Adrenal gland (tissue), 12 donors: Measurements from ENCODE around the gene CRELD2. TPM values are rescaled to one million over a fixed set of nuclear protein-coding genes. Genes with fewer than 3 reads are reported as not detected.

Experiments used
- DNase-seq, 7 donors: peaks; one replicate each; pipeline ENCODE4 v3.0.0-alpha.2; 2019 to 2020
- H3K27ac ChIP-seq, 5 donors: fragments of 200-600 bp; sonication (generic) in 4 of 5; 1 replicate in 3 of 5; 2 replicates in 2 of 5; pipeline versions ENCODE4 v1.5.1 to v1.8.0; 2016 to 2020; ENCODE audit warnings: mild to moderate bottlenecking in 1 of 5
- H3K27me3 ChIP-seq: fragments of 200-600 bp; 2 replicates; pipeline ENCODE4 v1.8.0; 2021
- H3K36me3 ChIP-seq, 2 donors: fragments of 200-600 bp; replicated peaks in 1 of 2; 1 replicate in 1 of 2; 2 replicates in 1 of 2; pipeline versions ENCODE4 v1.5.1 to v1.8.0; 2018 to 2022
- H3K4me1 ChIP-seq, 2 donors: fragments of 200-600 bp; replicated peaks in 1 of 2; 1 replicate in 1 of 2; 2 replicates in 1 of 2; pipeline versions ENCODE4 v1.5.1 to v1.8.0; 2018 to 2021
- H3K4me3 ChIP-seq, 4 donors: fragments of 200-600 bp; sonication (generic) in 3 of 4; one replicate each; pipeline ENCODE4 v1.5.1; 2016 to 2018
- H3K9me3 ChIP-seq, 3 donors: fragments of 200-600 bp; sonication (generic) in 1 of 3; replicated peaks in 1 of 3; 1 replicate in 2 of 3; 2 replicates in 1 of 3; pipeline versions ENCODE4 v1.5.1 to v1.8.0; 2016 to 2021
- CTCF ChIP-seq, 6 experiments: fragments of 450-650 bp in 4 of 6; fragments of 200-600 bp in 2 of 6; sonication (generic) in 1 of 6; IDR thresholded peaks; 1 replicate in 5 of 6; 2 replicates in 1 of 6; pipeline versions ENCODE4 v1.5.1 to v1.8.0; 2016 to 2021; ENCODE audit warnings: antibody characterized with exemption in 6 of 6, mild to moderate bottlenecking in 2 of 6, moderate library complexity in 1 of 6
- POLR2A ChIP-seq, 2 donors: fragments of 450-650 bp; IDR thresholded peaks; one replicate each; pipeline ENCODE4 v1.6.1; 2017; ENCODE audit warnings: antibody characterized with exemption in 2 of 2, mild to moderate bottlenecking in 2 of 2, moderate library complexity in 1 of 2
- WGBS, 4 donors: extraction: QIAGEN DNeasy Blood & Tissue Kit in 2 of 4; methylation state at CpG; one replicate each; pipeline versions ENCODE4 v1.1.5 to v1.1.7; 2013 to 2017; 5-methylcytosine and 5-hydroxymethylcytosine counted together
- intact Hi-C, 2 donors: fragments of 100-400 bp; cut with DNase I; formaldehyde crosslinking; loops; one replicate each; pipeline versions ENCODE4 v1.14.1 to v1.15.0; 2022 to 2023
- polyA plus RNA-seq, 3 donors: library from polyadenylated mRNA; stranded (reverse); fragments of 200-250 nt in 2 of 3; fragments of 350-450 nt in 1 of 3; fragmentation: Illumina TruSeq in 1 of 3; extraction: RNeasy Lipid Tissue Mini Kit (QIAGEN cat#74804) in 1 of 3; gene quantifications; one replicate each; pipeline ENCODE4 v1.2.3, GENCODE V29; 2013 to 2014
- total RNA-seq, 9 donors: library from RNA; depleted of rRNA in 4 of 9; stranded (reverse); fragments of >200 nt in 4 of 9; fragments of 120-200 nt in 1 of 9; fragmentation: NEBNext Ultra II Directional in 1 of 9; extraction: Animal tissue kit (Norgen Biotek cat#: 25700) in 1 of 9; gene quantifications; one replicate each; pipeline versions ENCODE4 v1.1.0 to v1.2.4, GENCODE V29; 2013 to 2023
- donor health status: healthy with polysubstance abuse.
- donor health status: Bipolar disorder and iron deficiency.
- donor health status: DM: yes; HTN: yes; CAD: no.
- donor health status: DM: no; HTN: no; CAD: no.
- donor health status: DM: no; HTN: no; CAD: no.
- donor health status: DM: yes; HTN: yes; CAD: no.

Gene CRELD2
- total and polyA plus RNA-seq, 12 donors = 14.5 to 63.4 (median 36.2) TPM

GRCh38 chr22:49916831-49917230, 1.6 kb upstream of the CRELD2 start:
- H3K36me3 ChIP-seq = peaks cover 0 to 21% of the 10 kb centered on the region in 2 donors
- TF ChIP-seq POLR2A (IDR thresholded peaks at IDR 0.05) (no peak), CTCF (IDR thresholded peaks at IDR 0.05) (no peak)
- H3K9me3 ChIP-seq = no peaks in the 10 kb centered on the region
- no peak overlapping the region for H3K4me3 ChIP-seq
- H3K27me3 ChIP-seq = no peaks in the 10 kb centered on the region
- no peak overlapping the region for H3K27ac ChIP-seq
- peaks cover 9 to 20% of the 10 kb centered on the region in 2 donors for H3K4me1 ChIP-seq
- no peak for DNase-seq
- intact Hi-C loops = loop anchor here (10.0 kb wide), 2 partner anchors 62 to 132 kb away; partner anchors contain the start of gene ZBED4 (in 2 of the 2)
- WGBS, 4 donors = 86 to 97% (median 95%) methylated on average over 9 to 11 of the region's 11 CpGs

- peak overlapping the region in 3 of 4 donors; percentile 11 to 87 (median 33) for H3K4me3 ChIP-seq
- peak in 1 of 7 donors; percentile 27 for DNase-seq
- WGBS, 4 donors = 42 to 96% (median 64%) methylated on average over 5 to 47 of the region's 47 CpGs
- peaks cover 9 to 20% of the 10 kb centered on the region in 2 donors for H3K4me1 ChIP-seq
- peaks cover 0 to 12% of the 10 kb centered on the region in 2 donors for H3K36me3 ChIP-seq
- no peaks in the 10 kb centered on the region for H3K9me3 ChIP-seq
- H3K27ac ChIP-seq = peak overlapping the region in 1 of 5 donors; percentile 94
- intact Hi-C loops = loop anchor here (10.0 kb wide), 2 partner anchors 64 to 134 kb away; partner anchors contain the start of gene ZBED4 (in 2 of the 2)
- TF ChIP-seq CTCF (IDR thresholded peaks at IDR 0.05) (no peak), POLR2A (IDR thresholded peaks at IDR 0.05) (no peak)
- H3K27me3 ChIP-seq = no peaks in the 10 kb centered on the region
These were observed 762 bp downstream of the CRELD2 start for GRCh38 chr22:49918911-49919881.

- Histone ChIP-seq H3K4me1 (peaks cover 9 to 20% of the 10 kb centered on the region in 2 donors), H3K27ac (no peak overlapping the region), H3K9me3 (no peaks in the 10 kb centered on the region), H3K4me3 (no peak overlapping the region), H3K27me3 (no peaks in the 10 kb centered on the region), H3K36me3 (peaks cover 0 to 15% of the 10 kb centered on the region in 2 donors)
- DNase-seq = no peak
- intact Hi-C loops = loop anchor here in 1 of 2 donors (10.0 kb wide), 1 partner anchor 156 kb away; no protein-coding TSS in a partner anchor
- WGBS, 4 donors = 87 to 97% (median 95%) methylated on average over 16 to 18 of the region's 18 CpGs
- TF ChIP-seq CTCF (IDR thresholded peaks at IDR 0.05) (no peak), POLR2A (IDR thresholded peaks at IDR 0.05) (no peak)
These were observed 2.4 kb downstream of the CRELD2 start for GRCh38 chr22:49920859-49921258.
